Sigmoid colon (tissue), 7 donors: Measurements from ENCODE around the gene LAG3. TPM values are rescaled to one million over a fixed set of nuclear protein-coding genes. Genes with fewer than 3 reads are reported as not detected.

Source experiments
- DNase-seq: peaks from one replicate; pipeline ENCODE4 v3.0.0-alpha.2; 2019
- H3K27ac ChIP-seq, 4 donors: fragments of 200-600 bp; sonication (generic); one replicate each; pipeline ENCODE4 v1.5.1; 2016 to 2019; ENCODE audit warnings: mild to moderate bottlenecking in 1 of 4
- H3K27me3 ChIP-seq, 3 donors: fragments of 200-600 bp; sonication (generic); one replicate each; pipeline ENCODE4 v1.5.1; 2019; ENCODE audit warnings: mild to moderate bottlenecking in 1 of 3
- H3K36me3 ChIP-seq, 4 donors: fragments of 200-600 bp; sonication (generic); one replicate each; pipeline ENCODE4 v1.5.1; 2016 to 2019
- H3K4me1 ChIP-seq, 4 donors: fragments of 200-600 bp; sonication (generic); one replicate each; pipeline ENCODE4 v1.5.1; 2017 to 2019
- H3K4me3 ChIP-seq, 4 donors: fragments of 200-600 bp; sonication (generic); one replicate each; pipeline ENCODE4 v1.5.1; 2017 to 2019; ENCODE audit warnings: mild to moderate bottlenecking in 2 of 4, moderate library complexity in 1 of 4
- H3K9me3 ChIP-seq, 4 donors: fragments of 200-600 bp in 3 of 4; sonication (generic) in 3 of 4; one replicate each; pipeline versions ENCODE4 v1.5.1 to v1.6.1; 2013 to 2019
- CTCF ChIP-seq, 4 experiments: fragments of 450-650 bp in 3 of 4; fragments of 200-600 bp in 1 of 4; IDR thresholded peaks; one replicate each; pipeline ENCODE4 v1.5.1; 2016 to 2019; ENCODE audit warnings: antibody characterized with exemption in 4 of 4, mild to moderate bottlenecking in 3 of 4, moderate library complexity in 2 of 4
- EP300 ChIP-seq, 4 donors: sonication (generic); formaldehyde crosslinking; IDR thresholded peaks; one replicate each; pipeline ENCODE4 v1.6.1; 2017; ENCODE audit warnings: antibody characterized with exemption in 4 of 4
- POLR2A ChIP-seq, 2 donors: fragments of 450-650 bp; IDR thresholded peaks; one replicate each; pipeline ENCODE4 v1.6.1; 2016; ENCODE audit warnings: antibody characterized with exemption in 2 of 2, mild to moderate bottlenecking in 2 of 2, moderate library complexity in 2 of 2
- POLR2AphosphoS5 ChIP-seq, 4 donors: sonication (generic); formaldehyde crosslinking; IDR thresholded peaks; one replicate each; pipeline ENCODE4 v1.6.1; 2017; ENCODE audit warnings: antibody characterized with exemption in 4 of 4
- WGBS, 2 donors: extraction: QIAGEN DNeasy Blood & Tissue Kit; methylation state at CpG; one replicate each; pipeline ENCODE4 v1.1.7; 2013; 5-methylcytosine and 5-hydroxymethylcytosine counted together
- intact Hi-C: fragments of 100-400 bp; cut with DNase I; formaldehyde crosslinking; loops from one replicate; pipeline ENCODE4 v1.15.1; 2023
- polyA plus RNA-seq, 3 donors: library from polyadenylated mRNA; stranded (reverse); fragments of 200-250 nt; gene quantifications; one replicate each; pipeline ENCODE4 v1.2.3, GENCODE V29; 2013
- total RNA-seq, 4 donors: library from RNA; depleted of rRNA; stranded (reverse); fragments of >200 nt; gene quantifications; one replicate each; pipeline ENCODE4 v1.1.0, GENCODE V29; 2016
- donor health status: healthy with polysubstance abuse.
- donor health status: Bipolar disorder and iron deficiency.
- donor health status: healthy.

LAG3 gene
- total and polyA plus RNA-seq, 7 donors, result 0.60 to 6.9 (median 2.7) TPM

DNA sequence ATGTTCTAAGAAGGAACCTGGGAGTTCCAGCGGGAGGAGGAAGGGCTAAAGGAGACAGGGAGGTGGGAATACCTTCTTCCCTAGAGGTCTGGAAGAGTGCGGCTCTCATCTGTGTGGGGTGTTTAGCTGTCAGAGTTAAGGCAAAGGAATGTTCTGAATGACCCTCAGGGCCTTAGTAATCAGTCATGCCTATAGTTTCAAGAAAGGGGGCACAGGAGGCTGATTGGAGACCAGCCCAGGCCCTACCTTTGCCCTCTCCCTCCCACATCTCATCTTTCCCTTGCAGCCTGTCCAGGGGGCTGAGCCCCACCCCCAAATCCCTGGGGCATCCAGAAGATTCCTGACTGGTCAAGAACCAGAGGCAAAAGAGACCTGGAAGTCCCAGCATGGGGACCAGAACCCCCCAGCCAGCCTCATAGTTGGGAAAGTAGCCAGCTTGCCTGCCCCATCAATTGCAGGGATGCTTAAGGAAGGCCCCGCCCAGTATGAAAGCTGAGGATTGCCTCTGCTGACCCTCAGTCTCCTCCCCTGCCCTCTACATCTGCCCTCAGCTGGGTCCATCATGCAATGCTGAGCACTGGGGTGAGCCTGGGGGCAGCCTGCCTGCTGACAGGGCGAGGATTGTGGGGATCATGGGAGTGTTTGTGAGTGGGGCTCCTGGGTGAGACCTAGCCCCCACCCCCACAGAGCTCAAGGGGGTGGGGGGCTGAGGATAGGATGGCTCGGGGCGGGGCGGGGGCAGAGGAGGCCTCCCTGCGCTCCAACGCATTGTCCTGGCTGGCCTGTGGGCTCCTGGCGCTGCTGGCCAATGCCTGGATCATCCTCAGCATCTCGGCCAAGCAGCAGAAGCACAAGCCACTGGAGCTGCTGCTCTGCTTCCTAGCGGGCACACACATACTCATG lies 51.1 kb downstream of the LAG3 start:
- no peak for DNase-seq
- 62 to 83% methylated on average over 12 of the region's 12 CpGs for WGBS, 2 donors

DNA sequence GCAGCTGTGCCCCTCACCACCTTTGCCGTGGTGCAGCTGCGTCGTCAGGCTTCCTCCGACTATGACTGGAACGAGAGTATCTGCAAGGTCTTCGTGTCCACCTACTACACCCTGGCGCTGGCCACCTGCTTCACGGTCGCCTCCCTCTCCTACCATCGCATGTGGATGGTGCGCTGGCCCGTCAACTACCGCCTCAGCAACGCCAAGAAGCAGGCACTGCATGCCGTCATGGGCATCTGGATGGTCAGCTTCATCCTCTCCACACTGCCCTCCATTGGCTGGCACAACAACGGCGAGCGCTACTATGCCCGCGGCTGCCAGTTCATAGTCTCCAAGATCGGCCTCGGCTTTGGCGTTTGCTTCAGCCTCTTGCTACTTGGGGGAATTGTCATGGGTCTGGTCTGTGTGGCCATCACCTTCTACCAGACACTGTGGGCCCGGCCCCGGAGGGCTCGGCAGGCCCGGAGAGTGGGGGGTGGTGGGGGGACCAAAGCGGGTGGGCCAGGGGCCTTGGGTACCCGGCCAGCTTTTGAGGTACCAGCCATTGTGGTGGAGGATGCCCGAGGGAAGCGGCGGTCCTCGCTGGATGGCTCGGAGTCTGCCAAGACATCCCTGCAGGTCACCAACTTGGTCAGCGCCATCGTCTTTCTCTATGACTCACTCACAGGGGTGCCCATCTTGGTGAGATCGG lies 51.9 kb downstream of the LAG3 start:
- no peak for DNase-seq
- TF ChIP-seq EP300 (IDR thresholded peaks at IDR 0.05) (no peak), CTCF (IDR thresholded peaks at IDR 0.05) (no peak), POLR2A (IDR thresholded peaks at IDR 0.05) (no peak), POLR2AphosphoS5 (IDR thresholded peaks at IDR 0.05) (no peak)
- Histone ChIP-seq H3K36me3 (no peaks in the 10 kb centered on the region), H3K27ac (no peak overlapping the region), H3K9me3 (no peaks in the 10 kb centered on the region), H3K4me3 (no peak overlapping the region), H3K4me1 (peaks cover 3 to 53% (median 42%) of the 10 kb centered on the region in 4 donors), H3K27me3 (no peaks in the 10 kb centered on the region)
- WGBS, 2 donors, result 80 to 88% methylated on average over 37 of the region's 37 CpGs
- intact Hi-C loops, result loop anchor here (2.0 kb wide), 2 partner anchors 45 to 89 kb away; no protein-coding TSS in a partner anchor

More for the DNA sequence above, 51.1 kb downstream of the LAG3 start:
- H3K27ac ChIP-seq, result no peak overlapping the region
- no peaks in the 10 kb centered on the region for H3K27me3 ChIP-seq
- no peaks in the 10 kb centered on the region for H3K9me3 ChIP-seq
- no peak overlapping the region for H3K4me3 ChIP-seq
- no peaks in the 10 kb centered on the region for H3K36me3 ChIP-seq
- intact Hi-C loops, result loop anchor here (2.0 kb wide), 2 partner anchors 45 to 89 kb away; no protein-coding TSS in a partner anchor
- TF ChIP-seq POLR2AphosphoS5 (IDR thresholded peaks at IDR 0.05) (no peak), CTCF (IDR thresholded peaks at IDR 0.05) (no peak), POLR2A (IDR thresholded peaks at IDR 0.05) (no peak), EP300 (IDR thresholded peaks at IDR 0.05) (no peak)
- peaks cover 0 to 47% (median 40%) of the 10 kb centered on the region in 4 donors for H3K4me1 ChIP-seq

GRCh38 chr12:6824901-6825381 lies 52.6 kb downstream of the LAG3 start:
- Histone ChIP-seq H3K27me3 (no peaks in the 10 kb centered on the region), H3K9me3 (no peaks in the 10 kb centered on the region), H3K27ac (no peak overlapping the region), H3K4me3 (no peak overlapping the region), H3K4me1 (peaks cover 3 to 60% (median 49%) of the 10 kb centered on the region in 4 donors), H3K36me3 (no peaks in the 10 kb centered on the region)
- 56 to 57% methylated on average over 11 to 12 of the region's 12 CpGs for WGBS, 2 donors
- intact Hi-C loops, result loop anchor here (1.0 to 5.0 kb wide), 5 partner anchors 46 to 208 kb away; partner anchors contain the start of genes MLF2 and PTMS
- TF ChIP-seq POLR2A (IDR thresholded peaks at IDR 0.05) (no peak), CTCF (IDR thresholded peaks at IDR 0.05) (no peak), POLR2AphosphoS5 (IDR thresholded peaks at IDR 0.05) (no peak), EP300 (IDR thresholded peaks at IDR 0.05) (no peak)
- DNase-seq, result no peak

DNA sequence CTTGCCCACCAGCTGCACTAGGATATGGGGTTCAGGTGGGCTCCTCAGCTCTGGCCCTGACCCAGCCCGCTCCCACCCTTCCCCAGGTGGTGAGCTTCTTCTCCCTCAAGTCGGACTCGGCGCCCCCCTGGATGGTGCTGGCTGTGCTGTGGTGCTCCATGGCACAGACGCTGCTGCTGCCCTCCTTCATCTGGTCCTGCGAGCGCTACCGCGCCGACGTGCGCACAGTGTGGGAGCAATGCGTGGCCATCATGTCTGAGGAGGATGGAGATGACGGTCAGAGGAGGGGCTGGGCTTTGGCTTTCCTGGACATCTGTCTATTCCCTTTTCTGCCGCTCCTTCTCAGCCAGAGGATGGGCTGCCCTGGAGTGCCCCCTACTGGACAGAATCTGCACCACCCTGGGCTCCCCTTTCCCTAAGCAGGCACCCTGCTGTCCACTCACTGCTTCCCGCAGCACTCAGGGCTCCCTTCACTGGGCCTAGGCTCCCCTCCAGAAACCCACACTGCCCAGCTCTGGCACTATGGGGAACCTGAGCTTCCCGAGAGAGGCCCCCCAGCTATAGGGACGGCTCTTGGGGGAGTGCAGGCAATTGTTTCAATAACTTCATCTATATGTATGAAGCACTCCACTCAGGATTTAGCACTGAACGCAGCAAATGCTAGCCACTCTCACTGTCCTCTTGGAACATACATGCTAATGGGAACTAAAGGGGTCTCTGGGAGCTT lies 53.2 kb downstream of the LAG3 start:
- Histone ChIP-seq H3K9me3 (no peaks in the 10 kb centered on the region), H3K36me3 (no peaks in the 10 kb centered on the region), H3K4me3 (peak overlapping the region in 1 of 4 donors; percentile 18), H3K27ac (no peak overlapping the region), H3K27me3 (no peaks in the 10 kb centered on the region), H3K4me1 (peaks cover 3 to 66% (median 49%) of the 10 kb centered on the region in 4 donors)
- 11 to 15% methylated on average over 19 of the region's 19 CpGs for WGBS, 2 donors
- intact Hi-C loops, result loop anchor here (1.0 to 5.0 kb wide), 5 partner anchors 47 to 208 kb away; partner anchors contain the start of genes MLF2 and PTMS
- DNase-seq, result peak; percentile 94
- TF ChIP-seq POLR2AphosphoS5 (IDR thresholded peaks at IDR 0.05) (peak in 3 of 4 donors; percentile 4 to 22 (median 9)), EP300 (IDR thresholded peaks at IDR 0.05) (no peak), POLR2A (IDR thresholded peaks at IDR 0.05) (no peak), CTCF (IDR thresholded peaks at IDR 0.05) (peak; percentile 84 to 95 (median 92))
